ENCODE results near the gene OSBPL10. TPM values are rescaled to one million over a fixed set of nuclear protein-coding genes. Genes with fewer than 3 reads are reported as not detected.

Gene OSBPL10
- total and polyA plus RNA-seq, 2 of the 8 experiments (the other 6 are each of a cell fraction or from before 2014, with no cell fraction given) = 26.2 to 86.7 TPM

DNA sequence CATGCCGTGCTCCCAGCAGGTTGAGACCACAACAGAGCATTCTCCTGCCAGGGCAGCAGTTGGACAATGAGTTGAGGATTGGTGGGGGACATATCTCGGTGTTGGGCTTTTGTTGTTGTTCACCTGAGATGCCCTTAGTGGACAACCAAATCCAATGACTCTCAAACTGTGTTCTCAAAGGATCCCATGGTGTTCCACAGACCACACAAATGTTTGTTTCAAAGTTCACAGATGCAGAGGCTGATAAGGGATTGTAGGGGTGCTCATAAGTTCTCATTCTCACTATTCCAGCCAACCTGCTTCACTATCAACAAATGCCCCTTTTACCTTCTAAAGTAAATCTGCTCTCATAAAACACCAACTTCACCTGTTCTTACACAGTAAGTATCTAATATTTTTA, 159.9 kb downstream of the OSBPL10 start:
- H3K9ac ChIP-seq (replicated peaks in 1 of 4; ENCODE audit: extremely low read depth in 1 of 4, low read depth in 3 of 4, low read length in 3 of 4) = no peak overlapping the region
- no peak overlapping the region for H4K5ac ChIP-seq (ENCODE audit: insufficient read length, low read depth, low read length)
- H4K8ac ChIP-seq (ENCODE audit: extremely low read depth, insufficient read depth, low read length) = no peak overlapping the region
- no peak overlapping the region for H2AFZ ChIP-seq (ENCODE audit: low read length)
- no peak overlapping the region for H2AK5ac ChIP-seq (ENCODE audit: low read depth, low read length)
- H3K9me3 ChIP-seq (ENCODE audit: insufficient read depth in 2 of 2, low read depth in 1 of 2, low read length in 1 of 2) = no peaks in the 10 kb centered on the region
- H3K4me1 ChIP-seq (replicated peaks in 1 of 4; ENCODE audit: control insufficient read depth in 3 of 4, insufficient read depth in 4 of 4, low read length in 3 of 4) = peaks cover 0 to 3% (median under 1%) of the 10 kb centered on the region in 4 experiments; a peak in 2 of 7 replicates
- no peak overlapping the region for H4K91ac ChIP-seq (replicated peaks; ENCODE audit: insufficient read length, low read length)
- no peak overlapping the region for H2BK120ac ChIP-seq (replicated peaks; ENCODE audit: low read depth, low read length)
- DNase-seq (ENCODE audit: low read depth in 1 of 2, low spot score in 2 of 2) (no peak), FAIRE-seq (no peak)
- 77% methylated on average over 2 of the region's 2 CpGs; no CpG with 5 or more reads in 1 of the 2 experiments for WGBS, 2 experiments (ENCODE audit: extremely low coverage in 1 of 2, insufficient coverage in 1 of 2, insufficient read length in 1 of 2, insufficient replicate concordance in 2 of 2, low coverage in 1 of 2, low lambda C conversion rate in 2 of 2, missing lambda C conversion rate in 1 of 2)
- no peak overlapping the region for H3K56ac ChIP-seq (replicated peaks; ENCODE audit: insufficient read length, low read depth, low read length)
- H2BK12ac ChIP-seq (ENCODE audit: low read depth, low read length) = no peak overlapping the region
- H3K23ac ChIP-seq (ENCODE audit: insufficient read length) = no peak overlapping the region
- ChIA-PET CTCF (ENCODE audit: partially characterized antibody) (no interaction called here), POLR2A (ENCODE audit: partially characterized antibody) (no interaction called here)
- no peak overlapping the region for H2BK20ac ChIP-seq (ENCODE audit: low read length)
- no peak overlapping the region for H2BK5ac ChIP-seq (ENCODE audit: low read depth, low read length)
- H2BK15ac ChIP-seq (ENCODE audit: low read length) = no peak overlapping the region
- H3K79me2 ChIP-seq (ENCODE audit: control insufficient read depth in 1 of 2, insufficient read depth in 2 of 2, low read length in 2 of 2) = peaks cover 0 to 21% of the 10 kb centered on the region in 2 experiments; a peak in 2 of 4 replicates
- no peak overlapping the region for H3K14ac ChIP-seq (ENCODE audit: insufficient read length)
- peaks cover 0 to 2% of the 10 kb centered on the region in 2 experiments for H4K20me1 ChIP-seq (replicated peaks in 1 of 2; ENCODE audit: control insufficient read depth in 1 of 2, insufficient read depth in 2 of 2, low read length in 2 of 2)
- no peak overlapping the region for H3K18ac ChIP-seq (ENCODE audit: extremely low read depth, low read length)
- no peaks in the 10 kb centered on the region; the same call in 1 of the 2 replicates for H3K23me2 ChIP-seq (ENCODE audit: low read depth, low read length)
- no peak overlapping the region for H3K27ac ChIP-seq (ENCODE audit: low read depth, low read length)
- no peaks in the 10 kb centered on the region; a peak in 1 of 7 replicates for H3K27me3 ChIP-seq (replicated peaks in 1 of 4; ENCODE audit: control insufficient read depth in 3 of 4, extremely low read depth in 1 of 4, insufficient read depth in 3 of 4, low read length in 3 of 4)
- H3K4me2 ChIP-seq (ENCODE audit: insufficient read depth in 1 of 2, low read depth in 2 of 2, low read length in 2 of 2) = no peak overlapping the region
- peaks cover 0 to 5% (median 2%) of the 10 kb centered on the region in 4 experiments; a peak in 2 of 8 replicates for H3K36me3 ChIP-seq (ENCODE audit: control insufficient read depth in 2 of 4, insufficient read depth in 4 of 4, low read length in 3 of 4)
- no peak overlapping the region for H3K4ac ChIP-seq (replicated peaks; ENCODE audit: insufficient read length, low read depth, low read length)
- H3K79me1 ChIP-seq (ENCODE audit: low read depth, low read length) = peaks cover 7% of the 10 kb centered on the region; the same call in 1 of the 2 replicates
- no peak overlapping the region for H3K4me3 ChIP-seq (ENCODE audit: extremely low read depth in 1 of 4, insufficient read depth in 2 of 4, low read depth in 3 of 4, low read length in 4 of 4)
- no peak for TF ChIP-seq CBX8 (IDR thresholded peaks at IDR 0.05; ENCODE audit: borderline replicate concordance, low read depth, low read length)
- TF ChIP-seq CHD2 (IDR thresholded peaks at IDR 0.05; ENCODE audit: low read length) = no peak
